HEK293 (cell line): ENCODE data around the gene HOXC11.

Experiments
- CTCF ChIA-PET: fragments of 350-600 bp; formaldehyde crosslinking; extraction: SDS; loops from one replicate; lab custom pipeline; 2021; ENCODE audit warnings: antibody characterized with exemption; lab: Yijun Ruan, JAX
- POLR2A ChIA-PET: fragments of 300-600 bp; formaldehyde crosslinking; extraction: SDS; loops from one replicate; lab custom pipeline; 2020; ENCODE audit warnings: antibody characterized with exemption, inconsistent platforms; lab: Yijun Ruan, JAX
- H3K27ac ChIP-seq: fragments of 200-500 bp; sonication (Bioruptor generic); 2 replicates; pipeline ENCODE4 v1.5.1; 2014; ENCODE audit warnings: low read depth, low read length, control low read depth, inconsistent platforms; ENCODE audit errors: extremely low read depth
- H3K36me3 ChIP-seq, 2 experiments: fragments of 200-500 bp in 1 of 2; sonication (Bioruptor generic) in 1 of 2; 1 replicate in 1 of 2; 2 replicates in 1 of 2; pipeline ENCODE4 v1.5.1; 2014 to 2017; ENCODE audit warnings: inconsistent platforms in 2 of 2, low read length in 2 of 2; ENCODE audit not compliant: control insufficient read depth in 2 of 2, insufficient read depth in 1 of 2
- H3K4me1 ChIP-seq: fragments of 200-500 bp; sonication (Bioruptor generic); 2 replicates; pipeline ENCODE4 v1.5.1; 2014; ENCODE audit warnings: mild to moderate bottlenecking, low read length, inconsistent platforms; ENCODE audit not compliant: control insufficient read depth, insufficient read depth
- H3K4me3 ChIP-seq: 2 replicates; pipeline ENCODE4 v1.5.1; 2011; ENCODE audit warnings: low read depth, mild to moderate bottlenecking, control low read depth, low read length, moderate library complexity
- H3K9me3 ChIP-seq: fragments of 200-500 bp; sonication (Bioruptor generic); 2 replicates; pipeline ENCODE4 v1.5.1; 2014; ENCODE audit warnings: low read depth, low read length, inconsistent platforms; ENCODE audit not compliant: control insufficient read depth, insufficient read depth
- IKZF3 ChIP-seq: fragments of 450-650 bp; IDR thresholded peaks from 2 replicates; pipeline ENCODE4 v1.5.0; 2018; ENCODE audit warnings: missing biosample characterization, mild to moderate bottlenecking, missing genetic modification characterization, moderate library complexity
- ZBTB7A ChIP-seq: fragments of 450-650 bp; formaldehyde crosslinking; IDR thresholded peaks from 2 replicates; pipeline ENCODE4 v1.5.1; 2016; ENCODE audit warnings: low read depth, missing biosample characterization, missing genetic modification characterization
- ZNF138 ChIP-seq: fragments of 450-650 bp; formaldehyde crosslinking; IDR thresholded peaks from 2 replicates; pipeline ENCODE4 v1.5.1; 2016; ENCODE audit warnings: missing biosample characterization, missing genetic modification characterization, borderline replicate concordance
- ZNF221 ChIP-seq: fragments of 450-650 bp; formaldehyde crosslinking; IDR thresholded peaks from 2 replicates; pipeline ENCODE4 v1.5.1; 2017; ENCODE audit warnings: missing biosample characterization, missing genetic modification characterization, borderline replicate concordance
- ZNF274 ChIP-seq, 2 experiments: fragments of 200-500 bp in 1 of 2; fragments of 450-650 bp in 1 of 2; sonication (Bioruptor generic) in 1 of 2; formaldehyde crosslinking in 1 of 2; IDR thresholded peaks; 2 replicates each; pipeline versions ENCODE4 v1.5.1 to v1.6.1; 2014 to 2016; ENCODE audit warnings: borderline replicate concordance in 1 of 2, inconsistent platforms in 1 of 2, low read length in 1 of 2, missing biosample characterization in 1 of 2, missing genetic modification characterization in 1 of 2
- ZNF433 ChIP-seq: fragments of 450-650 bp; formaldehyde crosslinking; IDR thresholded peaks from 2 replicates; pipeline ENCODE4 v1.5.1; 2016; ENCODE audit warnings: missing biosample characterization, missing genetic modification characterization, low read depth
- ZNF596 ChIP-seq: fragments of 450-650 bp; IDR thresholded peaks from 2 replicates; pipeline ENCODE4 v1.5.0; 2018; ENCODE audit warnings: missing biosample characterization, mild to moderate bottlenecking, missing genetic modification characterization, moderate library complexity
- ZNF626 ChIP-seq: fragments of 450-650 bp; sonication (Bioruptor Pico); formaldehyde crosslinking; IDR thresholded peaks from 2 replicates; pipeline ENCODE4 v1.5.1; 2018; ENCODE audit warnings: missing biosample characterization, missing genetic modification characterization, inconsistent platforms
- ZNF677 ChIP-seq: fragments of 450-650 bp; IDR thresholded peaks from 2 replicates; pipeline ENCODE4 v1.5.0; 2018; ENCODE audit warnings: missing biosample characterization, mild to moderate bottlenecking, missing genetic modification characterization, moderate library complexity
- TF ChIP-seq, protein P1 (sequence below): fragments of 450-650 bp; formaldehyde crosslinking; IDR thresholded peaks from 2 replicates; pipeline ENCODE4 v1.5.1; 2016; ENCODE audit warnings: missing biosample characterization, missing genetic modification characterization
- TF ChIP-seq, protein P2 (sequence below): fragments of 450-650 bp; formaldehyde crosslinking; IDR thresholded peaks from 2 replicates; pipeline ENCODE4 v1.5.1; 2016; ENCODE audit warnings: missing biosample characterization, missing genetic modification characterization
- TF ChIP-seq, protein P3 (sequence below): fragments of 450-650 bp; formaldehyde crosslinking; IDR thresholded peaks from 2 replicates; pipeline ENCODE4 v1.5.1; 2016; ENCODE audit warnings: missing biosample characterization, missing genetic modification characterization
- TF ChIP-seq, protein P4 (sequence below): fragments of 450-650 bp; formaldehyde crosslinking; IDR thresholded peaks from 2 replicates; pipeline ENCODE4 v1.5.1; 2016; ENCODE audit warnings: missing biosample characterization, missing genetic modification characterization
- TF ChIP-seq, protein P5 (sequence below): fragments of 450-650 bp; formaldehyde crosslinking; IDR thresholded peaks from 2 replicates; pipeline ENCODE4 v1.5.1; 2017; ENCODE audit warnings: missing biosample characterization, missing genetic modification characterization
- TF ChIP-seq, protein P6 (sequence below): fragments of 450-650 bp; formaldehyde crosslinking; IDR thresholded peaks from 2 replicates; pipeline ENCODE4 v1.5.1; 2016; ENCODE audit warnings: missing biosample characterization, missing genetic modification characterization

Gene HOXC11

DNA sequence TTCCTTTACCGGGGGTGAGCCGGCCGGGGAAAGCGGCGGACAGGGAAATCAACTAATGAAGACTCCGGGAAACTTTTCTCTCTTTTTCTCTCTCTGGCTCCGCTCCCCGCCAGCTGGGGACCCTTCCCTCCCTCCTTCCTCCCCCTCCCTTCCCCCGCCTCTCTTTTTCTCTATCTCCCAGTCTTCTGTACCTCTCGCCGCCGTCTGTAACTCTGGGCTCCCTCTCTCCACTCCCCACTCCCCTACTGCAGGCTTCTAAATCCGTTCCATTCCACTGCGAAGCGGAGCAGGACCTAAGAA, 6.9 kb upstream of the HOXC11 start (continued):
- TF ChIP-seq, protein P1, sequence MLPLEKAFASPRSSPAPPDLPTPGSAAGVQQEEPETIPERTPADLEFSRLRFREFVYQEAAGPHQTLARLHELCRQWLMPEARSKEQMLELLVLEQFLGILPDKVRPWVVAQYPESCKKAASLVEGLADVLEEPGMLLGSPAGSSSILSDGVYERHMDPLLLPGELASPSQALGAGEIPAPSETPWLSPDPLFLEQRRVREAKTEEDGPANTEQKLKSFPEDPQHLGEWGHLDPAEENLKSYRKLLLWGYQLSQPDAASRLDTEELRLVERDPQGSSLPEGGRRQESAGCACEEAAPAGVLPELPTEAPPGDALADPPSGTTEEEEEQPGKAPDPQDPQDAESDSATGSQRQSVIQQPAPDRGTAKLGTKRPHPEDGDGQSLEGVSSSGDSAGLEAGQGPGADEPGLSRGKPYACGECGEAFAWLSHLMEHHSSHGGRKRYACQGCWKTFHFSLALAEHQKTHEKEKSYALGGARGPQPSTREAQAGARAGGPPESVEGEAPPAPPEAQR (tag by site-specific recombination): no peak
- 0 out of 2 replicates have a peak, but pooled peaks have one; percentile 44 for TF ChIP-seq ZNF596 (tag by site-specific recombination)

DNA sequence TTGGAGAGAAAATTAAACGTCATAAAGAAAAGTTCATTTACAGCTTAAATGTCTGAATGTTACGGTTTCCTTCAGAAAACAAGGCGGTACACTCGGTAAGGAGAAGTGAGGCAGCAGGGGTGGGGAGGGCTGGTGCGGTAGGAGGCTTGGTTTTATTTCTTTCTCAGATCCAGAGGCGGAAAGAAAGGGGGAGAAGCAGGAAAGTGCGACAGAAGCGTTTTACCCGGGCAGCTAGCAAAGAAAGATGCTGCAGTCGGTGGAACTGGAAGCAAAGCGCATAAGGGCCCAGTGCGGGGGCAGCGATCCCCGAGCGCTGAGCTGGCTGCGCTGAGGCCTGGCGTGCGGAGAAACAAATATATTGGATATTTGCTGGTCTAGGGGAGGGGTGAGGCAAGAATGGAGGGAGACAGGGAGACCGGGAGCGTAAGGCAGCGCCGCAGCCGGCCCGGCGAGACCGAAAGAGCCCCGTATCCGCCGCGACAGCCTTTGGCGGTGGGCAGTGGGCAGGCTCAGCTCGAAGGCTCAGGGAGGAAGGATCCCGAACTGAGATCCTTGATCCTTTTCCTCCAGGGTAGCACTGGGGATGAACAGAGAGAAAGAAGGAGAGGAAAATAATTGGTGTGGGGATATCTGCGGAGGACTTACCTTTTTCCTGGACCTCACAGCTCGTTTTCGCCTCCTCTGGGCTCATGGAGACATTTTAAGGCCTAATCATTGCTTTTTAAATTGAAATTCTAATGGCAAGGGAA, 6.4 kb upstream of the HOXC11 start:
- Histone ChIP-seq H3K27ac (peak overlapping the region; percentile 94), H3K36me3 (peaks cover 0 to 7% of the 10 kb centered on the region in 2 experiments; a peak in 1 of 3 replicates), H3K9me3 (no peaks in the 10 kb centered on the region)
- CTCF ChIA-PET: interaction anchor here (0.6 to 0.7 kb wide), 2 partner anchors 12 to 55 kb away, joined by 3 to 4 read pairs; no protein-coding TSS in a partner anchor
- POLR2A ChIA-PET: interaction anchor here (0.8 kb wide), 1 partner anchor 10 kb away, joined by 3 read pairs; no protein-coding TSS in a partner anchor
- 0 out of 2 replicates have a peak, but pooled peaks have one; percentile 6 for TF ChIP-seq IKZF3 (tag by site-specific recombination)
- TF ChIP-seq, protein P2, sequence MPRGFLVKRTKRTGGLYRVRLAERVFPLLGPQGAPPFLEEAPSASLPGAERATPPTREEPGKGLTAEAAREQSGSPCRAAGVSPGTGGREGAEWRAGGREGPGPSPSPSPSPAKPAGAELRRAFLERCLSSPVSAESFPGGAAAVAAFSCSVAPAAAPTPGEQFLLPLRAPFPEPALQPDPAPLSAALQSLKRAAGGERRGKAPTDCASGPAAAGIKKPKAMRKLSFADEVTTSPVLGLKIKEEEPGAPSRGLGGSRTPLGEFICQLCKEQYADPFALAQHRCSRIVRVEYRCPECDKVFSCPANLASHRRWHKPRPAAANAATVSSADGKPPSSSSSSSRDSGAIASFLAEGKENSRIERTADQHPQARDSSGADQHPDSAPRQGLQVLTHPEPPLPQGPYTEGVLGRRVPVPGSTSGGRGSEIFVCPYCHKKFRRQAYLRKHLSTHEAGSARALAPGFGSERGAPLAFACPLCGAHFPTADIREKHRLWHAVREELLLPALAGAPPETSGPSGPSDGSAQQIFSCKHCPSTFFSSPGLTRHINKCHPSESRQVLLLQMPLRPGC (tag by site-specific recombination): no peak
- TF ChIP-seq, all 188 proteins: peak for 1
- H3K4me3 ChIP-seq: no peak overlapping the region
- peaks cover 70% of the 10 kb centered on the region for H3K4me1 ChIP-seq

DNA sequence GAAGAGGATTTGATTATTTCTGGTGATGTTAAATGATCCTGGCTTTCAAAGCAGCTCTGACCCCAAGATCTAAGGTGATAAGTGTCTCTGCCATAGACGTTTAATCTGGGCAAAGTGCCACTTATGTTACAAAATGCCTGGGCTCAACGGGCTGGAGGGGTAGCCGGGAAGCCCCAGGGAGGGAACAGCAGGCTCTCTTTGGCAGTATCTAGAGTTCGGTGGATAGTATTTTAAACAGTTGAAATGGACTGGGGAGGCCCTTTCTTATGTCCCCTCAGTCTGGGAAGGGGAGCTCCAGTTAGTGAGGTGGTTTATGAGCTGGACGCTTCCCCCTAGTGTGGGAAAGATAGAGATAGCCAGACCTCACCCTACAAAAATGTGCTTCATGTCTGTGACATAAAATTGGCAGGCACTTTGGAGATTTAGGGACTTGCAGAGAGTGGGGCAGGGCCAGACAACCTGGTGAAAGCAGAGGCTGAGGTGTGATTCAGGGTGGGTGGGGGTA, 5.5 kb upstream of the HOXC11 start:
- ChIA-PET POLR2A (interaction anchor here (0.7 to 0.8 kb wide), 2 partner anchors 9 to 186 kb away, joined by 3 read pairs; no protein-coding TSS in a partner anchor), CTCF (interaction anchor here (0.9 to 1.1 kb wide), 2 partner anchors 21 to 40 kb away, joined by 3 read pairs; no protein-coding TSS in a partner anchor)
- H3K9me3 ChIP-seq: no peaks in the 10 kb centered on the region
- peak overlapping the region; percentile 94 for H3K27ac ChIP-seq
- no peaks in the 10 kb centered on the region for H3K36me3 ChIP-seq
- no peak overlapping the region for H3K4me3 ChIP-seq
- H3K4me1 ChIP-seq: peaks cover 80% of the 10 kb centered on the region
- TF ChIP-seq, protein P3, sequence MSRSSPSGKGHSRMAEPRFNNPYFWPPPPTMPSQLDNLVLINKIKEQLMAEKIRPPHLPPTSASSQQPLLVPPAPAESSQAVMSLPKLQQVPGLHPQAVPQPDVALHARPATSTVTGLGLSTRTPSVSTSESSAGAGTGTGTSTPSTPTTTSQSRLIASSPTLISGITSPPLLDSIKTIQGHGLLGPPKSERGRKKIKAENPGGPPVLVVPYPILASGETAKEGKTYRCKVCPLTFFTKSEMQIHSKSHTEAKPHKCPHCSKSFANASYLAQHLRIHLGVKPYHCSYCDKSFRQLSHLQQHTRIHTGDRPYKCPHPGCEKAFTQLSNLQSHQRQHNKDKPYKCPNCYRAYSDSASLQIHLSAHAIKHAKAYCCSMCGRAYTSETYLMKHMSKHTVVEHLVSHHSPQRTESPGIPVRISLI (tag by site-specific recombination): no peak
- TF ChIP-seq ZNF433 (tag by site-specific recombination) (no peak), ZNF677 (tag by site-specific recombination) (no peak), ZBTB7A (tag by site-specific recombination) (no peak), ZNF626 (tag by site-specific recombination) (no peak), ZNF274 (IDR thresholded peaks at IDR 0.05; ENCODE audit: low read length) (no peak), ZNF274 (tag by site-specific recombination; IDR thresholded peaks at IDR 0.05; ENCODE audit: borderline replicate concordance) (no peak), ZNF221 (tag by site-specific recombination) (no peak), ZNF138 (tag by site-specific recombination) (no peak)
- TF ChIP-seq, protein P4, sequence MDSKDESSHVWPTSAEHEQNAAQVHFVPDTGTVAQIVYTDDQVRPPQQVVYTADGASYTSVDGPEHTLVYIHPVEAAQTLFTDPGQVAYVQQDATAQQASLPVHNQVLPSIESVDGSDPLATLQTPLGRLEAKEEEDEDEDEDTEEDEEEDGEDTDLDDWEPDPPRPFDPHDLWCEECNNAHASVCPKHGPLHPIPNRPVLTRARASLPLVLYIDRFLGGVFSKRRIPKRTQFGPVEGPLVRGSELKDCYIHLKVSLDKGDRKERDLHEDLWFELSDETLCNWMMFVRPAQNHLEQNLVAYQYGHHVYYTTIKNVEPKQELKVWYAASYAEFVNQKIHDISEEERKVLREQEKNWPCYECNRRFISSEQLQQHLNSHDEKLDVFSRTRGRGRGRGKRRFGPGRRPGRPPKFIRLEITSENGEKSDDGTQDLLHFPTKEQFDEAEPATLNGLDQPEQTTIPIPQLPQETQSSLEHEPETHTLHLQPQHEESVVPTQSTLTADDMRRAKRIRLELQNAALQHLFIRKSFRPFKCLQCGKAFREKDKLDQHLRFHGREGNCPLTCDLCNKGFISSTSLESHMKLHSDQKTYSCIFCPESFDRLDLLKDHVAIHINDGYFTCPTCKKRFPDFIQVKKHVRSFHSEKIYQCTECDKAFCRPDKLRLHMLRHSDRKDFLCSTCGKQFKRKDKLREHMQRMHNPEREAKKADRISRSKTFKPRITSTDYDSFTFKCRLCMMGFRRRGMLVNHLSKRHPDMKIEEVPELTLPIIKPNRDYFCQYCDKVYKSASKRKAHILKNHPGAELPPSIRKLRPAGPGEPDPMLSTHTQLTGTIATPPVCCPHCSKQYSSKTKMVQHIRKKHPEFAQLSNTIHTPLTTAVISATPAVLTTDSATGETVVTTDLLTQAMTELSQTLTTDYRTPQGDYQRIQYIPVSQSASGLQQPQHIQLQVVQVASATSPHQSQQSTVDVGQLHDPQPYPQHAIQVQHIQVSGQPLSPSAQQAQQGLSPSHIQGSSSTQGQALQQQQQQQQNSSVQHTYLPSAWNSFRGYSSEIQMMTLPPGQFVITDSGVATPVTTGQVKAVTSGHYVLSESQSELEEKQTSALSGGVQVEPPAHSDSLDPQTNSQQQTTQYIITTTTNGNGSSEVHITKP (tag by site-specific recombination): peak; percentile 83
- TF ChIP-seq, protein P5, sequence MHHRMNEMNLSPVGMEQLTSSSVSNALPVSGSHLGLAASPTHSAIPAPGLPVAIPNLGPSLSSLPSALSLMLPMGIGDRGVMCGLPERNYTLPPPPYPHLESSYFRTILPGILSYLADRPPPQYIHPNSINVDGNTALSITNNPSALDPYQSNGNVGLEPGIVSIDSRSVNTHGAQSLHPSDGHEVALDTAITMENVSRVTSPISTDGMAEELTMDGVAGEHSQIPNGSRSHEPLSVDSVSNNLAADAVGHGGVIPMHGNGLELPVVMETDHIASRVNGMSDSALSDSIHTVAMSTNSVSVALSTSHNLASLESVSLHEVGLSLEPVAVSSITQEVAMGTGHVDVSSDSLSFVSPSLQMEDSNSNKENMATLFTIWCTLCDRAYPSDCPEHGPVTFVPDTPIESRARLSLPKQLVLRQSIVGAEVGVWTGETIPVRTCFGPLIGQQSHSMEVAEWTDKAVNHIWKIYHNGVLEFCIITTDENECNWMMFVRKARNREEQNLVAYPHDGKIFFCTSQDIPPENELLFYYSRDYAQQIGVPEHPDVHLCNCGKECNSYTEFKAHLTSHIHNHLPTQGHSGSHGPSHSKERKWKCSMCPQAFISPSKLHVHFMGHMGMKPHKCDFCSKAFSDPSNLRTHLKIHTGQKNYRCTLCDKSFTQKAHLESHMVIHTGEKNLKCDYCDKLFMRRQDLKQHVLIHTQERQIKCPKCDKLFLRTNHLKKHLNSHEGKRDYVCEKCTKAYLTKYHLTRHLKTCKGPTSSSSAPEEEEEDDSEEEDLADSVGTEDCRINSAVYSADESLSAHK (tag by site-specific recombination): no peak
- TF ChIP-seq, protein P6, sequence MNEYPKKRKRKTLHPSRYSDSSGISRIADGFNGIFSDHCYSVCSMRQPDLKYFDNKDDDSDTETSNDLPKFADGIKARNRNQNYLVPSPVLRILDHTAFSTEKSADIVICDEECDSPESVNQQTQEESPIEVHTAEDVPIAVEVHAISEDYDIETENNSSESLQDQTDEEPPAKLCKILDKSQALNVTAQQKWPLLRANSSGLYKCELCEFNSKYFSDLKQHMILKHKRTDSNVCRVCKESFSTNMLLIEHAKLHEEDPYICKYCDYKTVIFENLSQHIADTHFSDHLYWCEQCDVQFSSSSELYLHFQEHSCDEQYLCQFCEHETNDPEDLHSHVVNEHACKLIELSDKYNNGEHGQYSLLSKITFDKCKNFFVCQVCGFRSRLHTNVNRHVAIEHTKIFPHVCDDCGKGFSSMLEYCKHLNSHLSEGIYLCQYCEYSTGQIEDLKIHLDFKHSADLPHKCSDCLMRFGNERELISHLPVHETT (tag by site-specific recombination): no peak
